ENCODE measurements around the gene CCL3. TPM values are rescaled to one million over a fixed set of nuclear protein-coding genes. Genes with fewer than 3 reads are reported as not detected.

CCL3 gene
- polyA plus RNA-seq, 1 donor (not counting 4 experiments of a cell fraction or from before 2014, with no cell fraction given): not detected

- no peak for FAIRE-seq
- DNase-seq (ENCODE audit: low read depth, low spot score): no peak
- H3K79me2 ChIP-seq (ENCODE audit: control insufficient read depth, insufficient read depth, low read length): no peaks in the 10 kb centered on the region
- H3K4me3 ChIP-seq (ENCODE audit: control insufficient read depth in 2 of 3, extremely low read depth in 1 of 3, insufficient read depth in 2 of 3, low read depth in 1 of 3, low read length in 3 of 3): no peak overlapping the region
- H2AFZ ChIP-seq (ENCODE audit: control insufficient read depth, low read length): no peak overlapping the region
- dilution Hi-C loops (cut with MboI; ENCODE audit: extremely low pct_ligation_motif_present, low sequenced_read_pairs): loop anchor here (25.0 kb wide), 1 partner anchor 140 kb away; the partner anchor contains the start of genes CCL14 and CCL16
- no peaks in the 10 kb centered on the region for H3K4me1 ChIP-seq (ENCODE audit: control insufficient read depth, extremely low read depth, insufficient read depth, low read length)
- no peak overlapping the region for H3K27ac ChIP-seq (ENCODE audit: control insufficient read depth, insufficient read depth, low read length)
- no peaks in the 10 kb centered on the region for H3K27me3 ChIP-seq (ENCODE audit: control insufficient read depth, extremely low read depth, insufficient read depth, low read length)
- no peak overlapping the region for H3K9ac ChIP-seq (ENCODE audit: control insufficient read depth, extremely low read depth, insufficient read depth, low read length)
- no peaks in the 10 kb centered on the region for H4K20me1 ChIP-seq (ENCODE audit: control insufficient read depth, extremely low read depth, insufficient read depth, low read length)
- TF ChIP-seq EZH2 (IDR thresholded peaks at IDR 0.05; ENCODE audit: low read length) (no peak), CTCF (optimal IDR thresholded peaks at IDR 0.05 in 1 of 3, IDR thresholded peaks at IDR 0.05 in 1 of 3, conservative IDR thresholded peaks at IDR 0.05 in 1 of 3; ENCODE audit: extremely low read depth in 1 of 3, insufficient read depth in 2 of 3, low read length in 3 of 3) (no peak)
- H3K9me1 ChIP-seq (ENCODE audit: control insufficient read depth, extremely low read depth, insufficient read depth, low read length): no peaks in the 10 kb centered on the region
- peaks cover 3% of the 10 kb centered on the region for H3K9me3 ChIP-seq (ENCODE audit: control insufficient read depth, low read depth, low read length)
- no peak overlapping the region for H3K4me2 ChIP-seq (ENCODE audit: control insufficient read depth, extremely low read depth, insufficient read depth, low read depth, low read length)
- H3K36me3 ChIP-seq (ENCODE audit: control insufficient read depth in 2 of 2, extremely low read depth in 1 of 2, insufficient read depth in 2 of 2, low read length in 2 of 2): no peaks in the 10 kb centered on the region
Measured at GRCh38 chr17:36127199-36127893, 37.4 kb upstream of the CCL3 start.

- H4K20me1 ChIP-seq (ENCODE audit: control insufficient read depth, extremely low read depth, insufficient read depth, low read length): no peaks in the 10 kb centered on the region
- H3K9me3 ChIP-seq (ENCODE audit: control insufficient read depth, low read depth, low read length): peaks cover 3% of the 10 kb centered on the region
- DNase-seq (ENCODE audit: low read depth, low spot score) (no peak), FAIRE-seq (no peak)
- H3K79me2 ChIP-seq (ENCODE audit: control insufficient read depth, insufficient read depth, low read length): no peaks in the 10 kb centered on the region
- H3K27ac ChIP-seq (ENCODE audit: control insufficient read depth, insufficient read depth, low read length): no peak overlapping the region
- no peaks in the 10 kb centered on the region for H3K9me1 ChIP-seq (ENCODE audit: control insufficient read depth, extremely low read depth, insufficient read depth, low read length)
- no peaks in the 10 kb centered on the region for H3K4me1 ChIP-seq (ENCODE audit: control insufficient read depth, extremely low read depth, insufficient read depth, low read length)
- H3K27me3 ChIP-seq (ENCODE audit: control insufficient read depth, extremely low read depth, insufficient read depth, low read length): no peaks in the 10 kb centered on the region
- H3K36me3 ChIP-seq (ENCODE audit: control insufficient read depth in 2 of 2, extremely low read depth in 1 of 2, insufficient read depth in 2 of 2, low read length in 2 of 2): no peaks in the 10 kb centered on the region
- H3K4me3 ChIP-seq (ENCODE audit: control insufficient read depth in 2 of 3, extremely low read depth in 1 of 3, insufficient read depth in 2 of 3, low read depth in 1 of 3, low read length in 3 of 3): no peak overlapping the region
- dilution Hi-C loops (cut with MboI; ENCODE audit: extremely low pct_ligation_motif_present, low sequenced_read_pairs): loop anchor here (25.0 kb wide), 1 partner anchor 138 kb away; the partner anchor contains the start of genes CCL14 and CCL16
- H2AFZ ChIP-seq (ENCODE audit: control insufficient read depth, low read length): no peak overlapping the region
- no peak for TF ChIP-seq EZH2 (IDR thresholded peaks at IDR 0.05; ENCODE audit: low read length)
- TF ChIP-seq CTCF (optimal IDR thresholded peaks at IDR 0.05 in 1 of 3, IDR thresholded peaks at IDR 0.05 in 1 of 3, conservative IDR thresholded peaks at IDR 0.05 in 1 of 3; ENCODE audit: extremely low read depth in 1 of 3, insufficient read depth in 2 of 3, low read length in 3 of 3): no peak
- H3K4me2 ChIP-seq (ENCODE audit: control insufficient read depth, extremely low read depth, insufficient read depth, low read depth, low read length): no peak overlapping the region
- no peak overlapping the region for H3K9ac ChIP-seq (ENCODE audit: control insufficient read depth, extremely low read depth, insufficient read depth, low read length)
Measured at GRCh38 chr17:36124879-36125824, 35.2 kb upstream of the CCL3 start.

Measured in keratinocyte (primary cell).